ENCODE data around the gene FAM168A.

FAM168A gene

DNA sequence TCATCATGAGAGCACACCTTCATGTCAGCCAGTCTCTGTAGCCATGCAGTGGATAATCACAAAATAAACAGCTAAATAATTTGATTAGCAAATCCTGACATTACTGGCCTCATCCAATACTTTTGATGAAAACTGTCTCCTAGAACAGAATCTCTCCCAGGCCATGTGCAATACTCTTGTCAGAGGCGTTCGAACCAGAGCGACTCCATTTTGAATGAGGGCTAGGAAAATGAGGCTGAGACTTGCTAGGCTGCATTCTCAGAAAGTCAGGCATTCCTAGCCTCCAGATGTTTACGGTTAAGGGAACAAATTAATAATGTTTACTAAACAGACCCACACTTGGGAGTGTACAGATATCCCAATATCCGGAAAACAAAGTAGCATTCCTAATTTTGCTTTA is 69.9 kb downstream of the FAM168A start:
- no peak for TF ChIP-seq CTCF (IDR thresholded peaks at IDR 0.05; ENCODE audit: low read depth, low read length, missing control alignments)
- DNase-seq (ENCODE audit: extremely low read depth, low read depth), result no peak

GRCh38 chr11:73525611-73526010 is 72.3 kb downstream of the FAM168A start:
- no peak overlapping the region for H3K4me3 ChIP-seq (replicated peaks; ENCODE audit: low read depth, low read length)
- no peak for DNase-seq (ENCODE audit: extremely low read depth, low read depth)
- no peak for TF ChIP-seq CTCF (IDR thresholded peaks at IDR 0.05; ENCODE audit: low read depth, low read length, missing control alignments)

More for the DNA sequence above, 69.9 kb downstream of the FAM168A start:
- no peak overlapping the region for H3K4me3 ChIP-seq (replicated peaks; ENCODE audit: low read depth, low read length)

- no peak for DNase-seq (ENCODE audit: extremely low read depth, low read depth)
- TF ChIP-seq CTCF (IDR thresholded peaks at IDR 0.05; ENCODE audit: low read depth, low read length, missing control alignments), result no peak
- H3K4me3 ChIP-seq (replicated peaks; ENCODE audit: low read depth, low read length), result no peak overlapping the region
Measured at GRCh38 chr11:73524774-73525173, 73.1 kb downstream of the FAM168A start.

DNA sequence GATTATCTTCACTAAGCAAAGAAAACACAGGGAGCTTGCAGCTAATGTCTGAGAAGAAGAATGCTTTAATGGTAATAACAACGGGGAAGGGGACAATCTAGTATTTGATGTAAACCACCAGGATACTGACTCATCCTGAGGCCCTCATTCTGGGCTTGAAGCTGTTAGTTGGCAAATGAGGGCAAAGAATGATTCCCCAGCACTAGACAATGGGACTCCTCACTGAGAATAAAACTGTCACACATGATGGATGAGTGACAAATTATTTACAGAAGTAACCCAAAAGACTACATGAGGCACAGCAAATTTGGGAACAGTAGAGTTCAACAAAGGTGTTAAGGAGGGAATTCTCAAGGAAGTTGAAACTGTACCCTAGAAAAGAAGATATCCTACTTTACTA is 76.3 kb downstream of the FAM168A start:
- no peak for TF ChIP-seq CTCF (IDR thresholded peaks at IDR 0.05; ENCODE audit: low read depth, low read length, missing control alignments)
- no peak overlapping the region for H3K4me3 ChIP-seq (replicated peaks; ENCODE audit: low read depth, low read length)
- DNase-seq (ENCODE audit: extremely low read depth, low read depth), result no peak

- no peak for TF ChIP-seq CTCF (IDR thresholded peaks at IDR 0.05; ENCODE audit: low read depth, low read length, missing control alignments)
- H3K4me3 ChIP-seq (replicated peaks; ENCODE audit: low read depth, low read length), result no peak overlapping the region
- DNase-seq (ENCODE audit: extremely low read depth, low read depth), result peak; percentile 10
Measured at GRCh38 chr11:73520353-73521061, 77.4 kb downstream of the FAM168A start.

GRCh38 chr11:73519266-73519665 is 78.6 kb downstream of the FAM168A start:
- no peak overlapping the region for H3K4me3 ChIP-seq (replicated peaks; ENCODE audit: low read depth, low read length)
- no peak for TF ChIP-seq CTCF (IDR thresholded peaks at IDR 0.05; ENCODE audit: low read depth, low read length, missing control alignments)
- DNase-seq (ENCODE audit: extremely low read depth, low read depth), result no peak

- TF ChIP-seq CTCF (IDR thresholded peaks at IDR 0.05; ENCODE audit: low read depth, low read length, missing control alignments), result no peak
- DNase-seq (ENCODE audit: extremely low read depth, low read depth), result no peak
- no peak overlapping the region for H3K4me3 ChIP-seq (replicated peaks; ENCODE audit: low read depth, low read length)
Measured at GRCh38 chr11:73518195-73518594, 79.7 kb downstream of the FAM168A start.
